ENCODE measurements around the gene C4orf50. TPM values are rescaled to one million over a fixed set of nuclear protein-coding genes. Genes with fewer than 3 reads are reported as not detected.

C4orf50 gene
- total and polyA plus RNA-seq, 7 donors: not detected

GRCh38 chr4:5888222-5889001, 129.8 kb downstream of the C4orf50 start:
- H3K36me3 ChIP-seq (ENCODE audit: insufficient read depth in 1 of 2, low read depth in 1 of 2): no peaks in the 10 kb centered on the region
- WGBS, 3 donors: 1 to 5% (median 1%) methylated on average over 15 to 81 of the region's 81 CpGs
- H3K9me3 ChIP-seq: no peaks in the 10 kb centered on the region
- no peak overlapping the region for H3K27ac ChIP-seq
- intact Hi-C loops (cut with DNase I): no loop called here
- DNase-seq (no peak), ATAC-seq (no peak)
- H3K27me3 ChIP-seq (ENCODE audit: insufficient read depth in 3 of 3, low read length in 2 of 3): peaks cover 0 to 70% (median 40%) of the 10 kb centered on the region in 3 donors
- H3K4me3 ChIP-seq: peak overlapping the region; percentile 37
- H3K4me1 ChIP-seq: peaks cover 3% of the 10 kb centered on the region
- no peak for TF ChIP-seq CTCF (IDR thresholded peaks at IDR 0.05)

- intact Hi-C loops (cut with DNase I): no loop called here
- H3K36me3 ChIP-seq (ENCODE audit: insufficient read depth in 1 of 2, low read depth in 1 of 2): no peaks in the 10 kb centered on the region
- H3K27me3 ChIP-seq (ENCODE audit: insufficient read depth in 3 of 3, low read length in 2 of 3): peaks cover 0 to 64% (median 37%) of the 10 kb centered on the region in 3 donors
- peak overlapping the region; percentile 37 for H3K4me3 ChIP-seq
- no peak for ATAC-seq
- H3K4me1 ChIP-seq: peaks cover 3% of the 10 kb centered on the region
- H3K27ac ChIP-seq: no peak overlapping the region
- 1% methylated on average over 39 to 70 of the region's 70 CpGs for WGBS, 3 donors
- TF ChIP-seq CTCF (IDR thresholded peaks at IDR 0.05): no peak
- H3K9me3 ChIP-seq: no peaks in the 10 kb centered on the region
- DNase-seq: no peak
These were observed 130.6 kb downstream of the C4orf50 start for GRCh38 chr4:5887361-5888221.

GRCh38 chr4:5887011-5887360, 131.2 kb downstream of the C4orf50 start:
- Histone ChIP-seq H3K27me3 (ENCODE audit: insufficient read depth in 3 of 3, low read length in 2 of 3) (peaks cover 0 to 58% (median 32%) of the 10 kb centered on the region in 3 donors), H3K36me3 (ENCODE audit: insufficient read depth in 1 of 2, low read depth in 1 of 2) (no peaks in the 10 kb centered on the region), H3K27ac (no peak overlapping the region), H3K4me3 (no peak overlapping the region), H3K9me3 (no peaks in the 10 kb centered on the region), H3K4me1 (peaks cover 3% of the 10 kb centered on the region)
- no peak for TF ChIP-seq CTCF (IDR thresholded peaks at IDR 0.05)
- ATAC-seq (no peak), DNase-seq (no peak)
- 33 to 38% (median 33%) methylated on average over 8 of the region's 8 CpGs for whole genome bisulfite sequencing, 3 donors
- intact Hi-C loops (cut with DNase I): no loop called here

GRCh38 chr4:5885733-5886132, 132.5 kb downstream of the C4orf50 start:
- no peaks in the 10 kb centered on the region for H3K36me3 ChIP-seq (ENCODE audit: insufficient read depth in 1 of 2, low read depth in 1 of 2)
- intact Hi-C loops (cut with DNase I): no loop called here
- no peak overlapping the region for H3K4me3 ChIP-seq
- 57 to 63% (median 58%) methylated on average over 3 of the region's 3 CpGs for WGBS, 3 donors
- no peak overlapping the region for H3K27ac ChIP-seq
- H3K9me3 ChIP-seq: no peaks in the 10 kb centered on the region
- ATAC-seq (no peak), DNase-seq (no peak)
- peaks cover 3% of the 10 kb centered on the region for H3K4me1 ChIP-seq
- H3K27me3 ChIP-seq (ENCODE audit: insufficient read depth in 3 of 3, low read length in 2 of 3): peaks cover 0 to 52% (median 28%) of the 10 kb centered on the region in 3 donors
- no peak for TF ChIP-seq CTCF (IDR thresholded peaks at IDR 0.05)
